ENCODE results near the gene ARSB.
A peak's percentile ranks its signal among the peaks of the same experiment; 100 is the strongest.

GRCh38 chr5:78920604-78921003 lies 64.5 kb downstream of the ARSB start:
- TF ChIP-seq, protein P1, sequence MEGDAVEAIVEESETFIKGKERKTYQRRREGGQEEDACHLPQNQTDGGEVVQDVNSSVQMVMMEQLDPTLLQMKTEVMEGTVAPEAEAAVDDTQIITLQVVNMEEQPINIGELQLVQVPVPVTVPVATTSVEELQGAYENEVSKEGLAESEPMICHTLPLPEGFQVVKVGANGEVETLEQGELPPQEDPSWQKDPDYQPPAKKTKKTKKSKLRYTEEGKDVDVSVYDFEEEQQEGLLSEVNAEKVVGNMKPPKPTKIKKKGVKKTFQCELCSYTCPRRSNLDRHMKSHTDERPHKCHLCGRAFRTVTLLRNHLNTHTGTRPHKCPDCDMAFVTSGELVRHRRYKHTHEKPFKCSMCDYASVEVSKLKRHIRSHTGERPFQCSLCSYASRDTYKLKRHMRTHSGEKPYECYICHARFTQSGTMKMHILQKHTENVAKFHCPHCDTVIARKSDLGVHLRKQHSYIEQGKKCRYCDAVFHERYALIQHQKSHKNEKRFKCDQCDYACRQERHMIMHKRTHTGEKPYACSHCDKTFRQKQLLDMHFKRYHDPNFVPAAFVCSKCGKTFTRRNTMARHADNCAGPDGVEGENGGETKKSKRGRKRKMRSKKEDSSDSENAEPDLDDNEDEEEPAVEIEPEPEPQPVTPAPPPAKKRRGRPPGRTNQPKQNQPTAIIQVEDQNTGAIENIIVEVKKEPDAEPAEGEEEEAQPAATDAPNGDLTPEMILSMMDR (IDR thresholded peaks at IDR 0.05) = peak in 1 of 3 donors; percentile 21
- no peak for TF ChIP-seq POLR2A (IDR thresholded peaks at IDR 0.05)
- TF ChIP-seq POLR2AphosphoS5 (IDR thresholded peaks at IDR 0.05) = no peak

Measured in breast epithelium (tissue), 3 donors.